CD1c-positive myeloid dendritic cell (primary cell): ENCODE measurements around the gene SHROOM3.
"Not testable (repeated sequence)": the region's sequence is repeated elsewhere in the genome, so short reads cannot be mapped to it uniquely, and the experiment has no call there.

Experiments used
- DNase-seq: peaks from one replicate; pipeline ENCODE4 v3.0.0-alpha.2; 2016; ENCODE audit errors: extremely low spot score

The SHROOM3 gene

DNA sequence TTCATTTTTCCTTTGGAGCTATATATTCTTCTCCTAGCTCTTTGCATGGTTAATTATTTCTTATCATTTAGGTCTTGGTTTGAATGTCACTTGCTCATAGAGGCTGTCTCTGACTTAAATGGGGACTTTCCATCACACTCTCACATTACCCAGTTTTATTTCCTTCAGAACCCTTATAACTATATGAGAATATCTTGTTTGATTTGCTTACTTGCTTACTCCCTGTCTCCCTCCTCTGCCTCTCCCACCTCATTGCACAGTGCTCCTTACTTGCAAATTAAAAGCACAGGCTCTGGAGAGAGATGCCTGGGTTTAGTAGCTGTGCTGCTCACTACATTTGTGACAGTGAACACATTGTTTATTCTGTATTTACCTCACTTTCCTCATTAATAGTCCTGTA, 288.3 kb downstream of the SHROOM3 start:
- DNase-seq, result no peak

DNA sequence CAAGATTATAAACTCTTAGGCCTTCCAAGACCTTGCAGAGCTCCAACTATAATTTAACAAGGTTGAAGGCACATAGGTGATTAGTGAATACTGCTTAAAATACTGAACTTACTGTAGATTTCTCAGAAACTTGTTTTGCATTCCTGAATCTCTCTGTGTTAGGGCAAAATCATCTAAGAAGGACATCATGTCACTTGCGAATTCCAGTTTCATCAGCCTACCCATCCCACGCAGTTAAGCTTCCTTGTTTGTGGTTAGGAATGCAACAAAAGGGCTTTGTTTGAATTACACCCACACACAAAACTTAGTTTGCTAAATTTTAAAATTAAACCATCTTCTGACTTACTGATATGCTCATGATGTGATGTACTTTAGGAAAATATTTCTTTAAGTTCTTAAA, 288.9 kb downstream of the SHROOM3 start:
- peak; percentile 91 for DNase-seq

DNA sequence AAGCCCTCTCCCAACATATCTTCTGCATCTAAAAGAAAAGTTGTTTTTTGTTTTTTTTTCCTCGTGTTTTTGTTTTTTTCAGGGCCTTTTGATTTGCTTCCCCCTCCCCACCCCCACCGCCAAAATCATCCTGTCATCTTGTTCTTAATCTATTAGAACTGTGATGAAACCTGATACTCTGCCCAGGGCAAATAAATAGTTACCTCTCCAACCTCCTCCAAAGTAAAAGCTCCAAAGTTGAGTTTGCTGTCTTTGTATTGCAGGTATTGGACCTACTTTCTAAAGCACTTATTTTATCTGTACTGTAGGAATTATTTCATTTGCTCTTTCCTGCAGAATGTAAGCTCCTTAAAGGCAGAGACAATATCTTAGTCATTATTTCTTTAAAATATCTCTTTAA, 290.0 kb downstream of the SHROOM3 start:
- DNase-seq, result no peak

DNA sequence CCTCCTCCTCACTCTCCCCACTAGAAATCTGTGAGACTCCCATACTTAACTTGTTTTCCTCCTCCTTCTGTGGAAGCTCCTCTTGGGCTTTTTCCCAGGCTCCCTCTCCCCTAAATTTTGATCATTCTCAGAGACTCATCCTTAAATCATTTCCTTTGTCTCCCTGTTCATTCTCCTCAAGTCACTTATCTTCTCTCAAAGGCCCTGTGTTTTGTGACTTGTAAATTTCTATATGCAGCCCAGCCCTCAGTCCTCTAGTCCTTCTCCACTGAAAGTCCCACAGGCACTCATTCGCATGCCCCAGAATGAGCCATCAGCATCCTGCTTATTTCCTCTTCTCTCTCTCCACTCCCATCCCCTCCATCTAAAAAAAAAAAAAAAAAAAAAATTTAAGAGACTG, 291.1 kb downstream of the SHROOM3 start:
- no peak for DNase-seq

DNA sequence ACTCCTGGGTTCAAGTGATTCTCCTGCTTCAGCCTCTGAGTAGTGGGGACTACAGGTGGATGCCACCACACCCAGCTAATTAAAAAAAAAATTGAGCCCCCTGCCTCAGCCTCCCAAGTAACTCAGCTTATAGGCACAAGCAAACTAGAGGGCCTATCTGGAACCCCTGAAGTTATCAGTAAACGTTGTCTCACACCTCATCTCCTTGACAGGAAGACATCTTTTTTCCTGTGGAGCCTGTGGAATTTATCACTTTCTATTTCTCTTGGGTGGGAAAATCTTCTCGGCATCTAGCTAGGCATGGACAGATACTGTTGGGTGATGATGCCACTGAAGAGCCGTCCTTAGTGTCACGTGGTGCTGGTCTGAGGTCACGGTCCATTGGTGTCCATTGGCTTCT, 291.6 kb downstream of the SHROOM3 start:
- DNase-seq, result no peak

DNA sequence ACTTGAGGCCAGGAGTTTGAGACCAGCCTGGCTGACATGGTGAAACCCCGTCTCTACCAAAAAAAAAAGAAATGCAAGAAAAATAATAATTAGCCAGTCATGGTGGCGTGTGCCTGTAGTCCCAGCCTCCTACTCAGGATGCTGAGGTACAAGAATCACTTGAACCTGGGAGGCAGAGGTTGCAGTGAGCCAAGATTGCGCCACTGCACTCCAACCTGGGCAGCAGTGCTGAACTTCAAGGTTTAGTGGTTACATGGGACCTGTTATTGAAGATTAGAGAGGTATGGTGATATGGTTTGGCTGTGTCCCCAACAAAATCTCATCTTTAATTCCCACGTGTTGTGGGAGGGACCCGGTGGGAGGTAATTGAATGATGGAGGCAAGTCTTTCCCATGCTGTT, 292.9 kb downstream of the SHROOM3 start:
- DNase-seq, result not testable (repeated sequence)

DNA sequence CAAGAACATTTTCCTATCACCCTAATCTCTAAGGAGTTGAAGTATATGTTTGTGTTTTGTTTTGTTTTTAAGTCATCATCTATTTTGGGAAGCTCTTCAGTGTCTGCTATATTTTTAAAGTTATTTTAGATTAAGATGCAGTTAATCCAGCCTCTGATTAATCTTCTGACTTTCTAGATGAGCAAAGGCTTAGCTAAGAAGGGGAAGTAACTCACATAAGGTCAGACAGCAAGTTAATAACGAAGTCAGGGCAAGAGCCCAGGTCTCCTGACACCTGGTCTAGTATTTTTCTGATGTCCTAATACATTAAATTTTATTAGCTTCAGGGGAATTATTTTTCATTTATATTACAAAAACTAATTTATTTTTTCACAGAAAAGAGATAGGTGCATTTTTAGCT, 294.4 kb downstream of the SHROOM3 start:
- DNase-seq, result peak; percentile 24

DNA sequence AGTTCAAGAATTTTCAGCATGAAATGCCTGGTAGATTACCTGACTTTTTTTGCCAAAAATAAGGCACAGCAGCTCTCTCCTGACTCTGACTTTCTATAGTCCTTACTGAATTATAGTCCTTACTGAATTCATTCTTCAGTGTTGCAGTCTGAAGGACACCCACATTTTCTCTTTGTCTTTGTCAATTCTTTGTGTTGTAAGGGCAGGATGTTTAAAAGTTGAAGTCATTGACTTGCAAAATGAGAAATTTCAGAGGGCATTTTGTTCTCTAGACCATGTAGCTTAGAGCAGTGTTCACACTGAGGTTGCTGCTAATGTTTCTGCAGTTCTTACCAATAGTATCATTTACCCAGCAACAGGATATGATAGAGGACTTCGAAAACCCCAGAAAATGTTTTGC, 295.0 kb downstream of the SHROOM3 start:
- no peak for DNase-seq

DNA sequence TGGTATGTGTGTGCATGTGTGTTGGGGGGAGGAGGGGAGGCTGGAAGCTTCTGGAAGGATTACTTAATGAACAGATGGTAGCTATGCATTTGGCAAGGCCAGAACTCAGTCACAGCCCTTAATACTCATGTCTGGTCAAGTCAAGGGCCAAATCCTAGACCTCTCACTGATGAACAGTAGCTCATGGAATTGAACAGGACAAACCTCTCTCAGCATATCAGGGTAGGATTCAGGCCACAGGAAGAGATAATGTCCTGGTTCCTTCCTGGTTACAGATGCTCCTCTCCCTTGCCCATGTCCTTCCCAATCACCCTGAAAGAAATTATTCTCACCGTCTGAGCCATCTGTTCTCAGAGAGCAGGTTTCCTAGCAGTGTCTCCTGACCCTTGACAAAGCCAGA, 297.2 kb downstream of the SHROOM3 start:
- DNase-seq, result no peak

DNA sequence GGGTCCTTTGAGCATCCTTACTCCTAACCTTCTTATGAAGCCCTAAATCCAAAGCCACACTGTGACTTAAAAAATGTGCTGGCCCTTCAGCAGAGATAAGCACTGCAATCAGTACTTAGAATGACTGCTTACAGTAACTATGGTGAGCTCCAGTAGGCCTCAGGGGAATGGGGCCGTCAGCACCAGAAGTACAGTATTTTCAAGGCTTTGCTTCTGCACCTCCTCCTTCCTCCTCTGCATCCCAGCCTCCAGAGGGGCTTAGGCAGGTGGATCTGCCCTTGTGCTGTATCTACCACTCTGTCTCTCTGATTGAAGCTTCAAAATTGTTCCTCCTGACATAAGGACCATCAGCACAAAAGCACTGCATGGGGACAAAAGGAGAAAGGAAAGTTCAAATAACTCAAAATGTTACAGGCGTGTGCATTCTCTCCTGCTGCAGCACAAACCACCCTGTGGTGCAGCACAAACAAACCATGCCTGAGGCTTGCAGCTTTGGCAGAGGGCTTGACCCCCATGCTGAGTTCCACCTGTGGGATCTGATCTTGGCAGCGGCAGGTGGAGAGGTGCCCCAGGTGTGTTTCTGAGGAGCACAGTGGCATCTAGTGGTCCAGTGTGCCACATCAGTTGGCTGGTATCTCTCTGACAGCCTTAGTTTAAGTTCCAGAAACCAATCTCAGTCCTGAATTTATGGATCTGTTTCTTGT, 298.2 kb downstream of the SHROOM3 start:
- DNase-seq, result no peak

DNA sequence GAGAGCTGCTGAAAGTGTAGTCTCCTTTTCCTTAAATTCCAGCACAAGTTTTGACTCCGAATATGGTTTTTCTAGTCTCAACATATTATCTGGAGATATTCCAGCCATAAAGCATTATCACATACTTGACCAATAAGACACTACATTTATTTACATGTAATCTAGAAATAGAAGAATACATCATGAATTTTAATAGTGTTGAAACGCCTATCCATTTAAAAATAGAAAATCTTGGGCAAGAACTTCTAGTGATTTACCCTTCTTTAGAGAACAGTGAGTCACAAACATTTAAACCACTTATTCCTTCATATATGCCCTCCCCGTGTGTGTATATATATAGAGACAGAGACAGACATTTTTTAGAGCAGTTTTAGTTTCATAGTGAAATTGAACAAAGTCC, 301.4 kb downstream of the SHROOM3 start:
- DNase-seq, result no peak

DNA sequence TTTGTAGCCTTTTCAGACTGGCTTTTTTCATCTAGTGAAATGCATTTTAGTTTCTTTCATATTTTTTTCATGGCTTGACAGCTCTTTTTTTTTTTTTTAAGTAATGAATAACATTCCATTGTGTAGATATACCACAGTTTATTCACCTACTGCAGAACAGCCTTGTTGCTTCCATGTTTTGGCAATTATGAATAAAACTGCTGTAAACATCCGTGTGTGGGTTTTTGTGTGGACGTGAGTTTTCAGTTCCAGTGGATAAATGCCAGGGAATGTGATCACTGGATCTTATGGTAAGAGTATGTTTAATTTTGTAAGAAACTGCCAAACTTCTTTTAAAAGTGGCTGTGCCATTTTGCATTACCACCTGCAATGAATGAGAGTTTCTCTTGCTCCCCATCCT, 302.2 kb downstream of the SHROOM3 start:
- no peak for DNase-seq

DNA sequence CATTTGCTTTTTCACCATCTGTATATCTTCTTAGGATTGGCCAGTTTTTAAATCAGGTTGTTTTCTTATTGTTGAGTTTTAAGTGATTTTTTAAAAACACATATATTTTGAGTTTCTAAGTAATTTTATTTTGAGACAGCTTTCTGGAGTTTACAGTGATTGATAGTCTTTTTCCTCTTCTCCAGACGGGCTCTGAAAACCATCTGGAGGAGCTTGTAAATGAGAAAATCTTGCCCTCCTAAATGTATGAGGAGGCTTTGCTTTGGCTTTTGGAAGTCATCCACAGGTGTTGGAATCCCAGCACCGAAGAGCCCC, 302.7 kb downstream of the SHROOM3 start:
- no peak for DNase-seq

DNA sequence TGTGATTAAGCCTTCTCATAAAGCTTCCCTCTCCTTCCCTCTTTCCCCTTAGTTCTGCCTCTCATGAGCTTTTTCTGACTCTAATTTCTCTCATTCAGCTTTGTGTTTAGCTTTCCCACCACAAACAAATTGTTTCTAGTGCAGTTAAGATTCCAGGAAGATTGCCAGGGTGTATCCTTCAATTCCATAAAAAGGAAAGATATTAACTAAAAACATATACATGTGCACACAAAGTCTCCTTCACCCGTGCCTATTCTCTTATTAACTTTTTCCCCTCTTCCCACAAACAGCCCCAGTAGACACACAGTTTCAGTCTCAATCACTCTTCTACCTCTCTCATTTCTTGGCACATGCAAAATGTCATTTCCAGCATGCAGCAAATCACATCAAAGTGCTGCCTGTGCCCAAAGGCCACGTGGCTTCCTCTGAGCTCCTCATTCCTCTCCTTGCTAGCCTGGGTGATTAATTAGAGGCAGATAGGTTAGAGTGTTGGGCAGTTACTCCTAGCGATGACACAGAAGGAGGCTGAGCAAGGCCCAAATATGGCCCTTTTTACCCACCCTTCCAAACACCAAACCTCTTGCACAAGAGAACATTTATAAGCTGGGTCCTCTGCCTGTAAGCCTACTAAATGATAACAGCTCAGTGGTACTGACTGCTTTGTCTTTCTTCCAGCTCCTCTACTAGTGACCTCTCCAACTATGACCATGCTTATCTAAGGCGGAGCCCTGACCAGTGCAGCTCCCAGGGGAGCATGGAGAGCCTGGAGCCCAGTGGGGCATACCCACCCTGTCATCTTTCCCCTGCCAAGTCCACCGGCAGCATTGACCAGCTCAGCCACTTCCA, 303.3 kb downstream of the SHROOM3 start:
- DNase-seq, result no peak

DNA sequence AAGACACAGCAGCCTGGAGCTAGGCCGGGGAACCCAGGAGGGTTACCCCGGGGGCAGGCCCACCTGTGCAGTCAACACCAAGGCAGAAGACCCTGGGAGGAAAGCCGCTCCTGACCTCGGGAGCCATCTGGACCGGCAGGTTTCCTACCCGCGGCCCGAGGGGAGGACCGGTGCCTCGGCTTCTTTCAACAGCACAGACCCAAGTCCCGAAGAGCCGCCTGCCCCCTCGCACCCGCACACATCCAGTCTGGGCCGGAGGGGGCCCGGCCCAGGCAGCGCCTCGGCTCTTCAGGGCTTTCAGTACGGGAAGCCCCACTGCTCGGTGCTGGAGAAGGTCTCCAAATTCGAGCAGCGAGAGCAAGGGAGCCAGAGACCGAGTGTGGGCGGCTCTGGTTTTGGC, 305.2 kb downstream of the SHROOM3 start:
- no peak for DNase-seq

DNA sequence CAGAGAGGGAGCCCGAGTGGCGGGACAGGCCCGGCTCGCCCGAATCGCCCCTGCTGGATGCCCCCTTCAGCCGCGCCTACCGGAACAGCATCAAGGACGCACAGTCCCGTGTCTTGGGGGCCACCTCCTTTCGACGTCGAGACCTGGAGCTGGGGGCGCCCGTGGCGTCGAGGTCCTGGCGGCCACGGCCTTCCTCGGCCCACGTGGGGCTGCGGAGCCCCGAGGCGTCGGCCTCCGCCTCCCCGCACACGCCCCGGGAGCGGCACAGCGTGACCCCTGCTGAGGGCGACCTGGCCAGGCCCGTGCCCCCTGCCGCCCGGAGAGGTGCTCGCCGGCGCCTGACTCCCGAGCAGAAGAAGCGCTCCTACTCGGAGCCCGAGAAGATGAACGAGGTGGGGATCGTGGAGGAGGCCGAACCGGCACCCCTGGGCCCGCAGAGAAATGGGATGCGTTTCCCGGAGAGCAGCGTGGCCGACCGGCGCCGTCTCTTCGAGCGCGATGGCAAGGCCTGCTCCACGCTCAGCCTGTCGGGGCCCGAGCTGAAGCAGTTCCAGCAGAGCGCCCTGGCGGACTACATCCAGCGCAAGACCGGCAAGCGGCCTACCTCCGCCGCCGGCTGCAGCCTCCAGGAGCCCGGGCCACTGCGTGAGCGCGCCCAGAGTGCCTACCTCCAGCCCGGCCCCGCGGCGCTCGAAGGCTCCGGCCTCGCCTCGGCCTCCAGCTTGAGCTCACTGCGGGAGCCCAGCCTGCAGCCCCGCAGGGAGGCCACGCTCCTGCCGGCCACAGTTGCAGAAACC, 306.0 kb downstream of the SHROOM3 start:
- no peak for DNase-seq

DNA sequence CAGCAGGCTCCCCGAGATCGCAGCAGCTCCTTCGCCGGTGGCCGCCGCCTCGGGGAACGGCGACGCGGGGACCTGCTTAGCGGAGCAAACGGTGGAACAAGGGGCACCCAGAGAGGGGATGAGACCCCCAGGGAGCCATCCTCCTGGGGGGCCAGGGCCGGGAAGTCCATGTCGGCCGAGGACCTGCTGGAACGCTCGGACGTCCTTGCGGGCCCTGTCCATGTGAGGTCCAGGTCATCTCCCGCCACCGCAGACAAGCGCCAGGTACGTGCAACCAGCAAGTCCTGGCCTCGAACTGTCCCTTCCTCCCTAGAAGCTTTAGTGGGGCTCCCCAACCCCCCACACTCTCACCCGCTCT, 306.6 kb downstream of the SHROOM3 start:
- no peak for DNase-seq

DNA sequence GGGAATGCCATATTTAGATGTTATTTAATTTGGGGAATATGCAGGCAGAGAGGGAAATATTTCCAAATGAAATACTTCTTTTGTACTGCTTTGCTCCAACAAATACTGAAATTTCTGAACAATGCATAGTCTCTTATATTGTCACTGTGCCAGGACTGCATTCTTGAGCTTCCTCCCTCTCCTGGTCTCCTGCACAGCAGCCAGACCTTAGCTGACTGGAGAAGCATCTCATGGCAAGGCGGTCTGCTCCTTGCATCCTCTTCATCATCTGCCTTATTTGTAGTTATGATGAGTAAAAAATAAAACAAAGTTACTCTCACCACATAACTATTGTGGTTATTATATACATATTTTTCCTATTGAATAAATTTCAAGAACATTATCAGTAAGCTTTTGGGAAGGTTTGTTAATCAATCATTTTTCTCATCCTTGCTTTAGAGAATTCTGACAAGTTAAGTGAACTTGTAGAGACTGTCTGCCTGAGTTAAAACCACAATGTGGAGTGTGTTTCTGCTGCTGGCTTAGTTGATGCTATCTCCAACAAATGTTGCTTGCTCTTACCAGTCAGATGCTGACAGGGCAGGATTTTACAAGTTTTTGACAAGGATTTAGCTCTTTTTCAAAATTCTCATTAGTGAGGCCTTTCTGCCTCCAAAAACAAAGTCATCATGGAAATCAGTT, 309.4 kb downstream of the SHROOM3 start:
- no peak for DNase-seq

DNA sequence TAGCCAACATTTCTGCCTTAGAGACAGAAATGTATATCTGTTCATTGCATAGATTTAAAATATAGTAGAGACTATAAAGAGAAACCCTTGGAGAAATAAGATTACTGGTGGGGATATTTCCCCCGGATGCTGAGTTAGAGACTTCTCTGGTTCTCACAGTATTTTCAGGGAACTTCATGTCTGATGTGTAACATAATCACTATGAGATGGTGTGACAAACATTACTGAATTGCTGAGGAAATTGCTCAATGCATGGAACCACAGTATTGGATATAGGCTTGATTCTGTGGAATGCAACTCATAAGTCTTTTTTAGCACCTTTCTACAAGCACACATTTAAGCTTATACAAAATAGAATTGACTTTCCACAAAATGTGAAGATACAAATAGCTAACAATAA, 310.2 kb downstream of the SHROOM3 start:
- no peak for DNase-seq

DNA sequence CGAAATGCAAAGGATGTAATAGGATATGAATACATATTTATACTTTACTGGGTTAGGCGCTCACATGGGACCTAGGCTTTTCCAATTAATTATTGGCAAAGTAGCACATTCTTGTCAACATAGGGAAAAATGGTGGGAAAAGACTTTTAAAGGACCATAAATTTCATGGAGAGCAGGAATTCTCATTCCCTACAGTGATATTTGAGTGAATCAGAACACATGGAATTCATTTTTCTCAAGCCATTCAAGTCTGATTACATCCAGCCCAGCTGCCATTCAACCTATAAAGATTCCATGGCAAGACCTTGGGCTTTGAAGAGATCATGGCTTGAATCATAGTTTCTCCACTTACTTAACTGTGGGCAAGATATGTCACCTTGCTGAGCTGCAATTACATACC, 312.5 kb downstream of the SHROOM3 start:
- DNase-seq, result no peak

DNA sequence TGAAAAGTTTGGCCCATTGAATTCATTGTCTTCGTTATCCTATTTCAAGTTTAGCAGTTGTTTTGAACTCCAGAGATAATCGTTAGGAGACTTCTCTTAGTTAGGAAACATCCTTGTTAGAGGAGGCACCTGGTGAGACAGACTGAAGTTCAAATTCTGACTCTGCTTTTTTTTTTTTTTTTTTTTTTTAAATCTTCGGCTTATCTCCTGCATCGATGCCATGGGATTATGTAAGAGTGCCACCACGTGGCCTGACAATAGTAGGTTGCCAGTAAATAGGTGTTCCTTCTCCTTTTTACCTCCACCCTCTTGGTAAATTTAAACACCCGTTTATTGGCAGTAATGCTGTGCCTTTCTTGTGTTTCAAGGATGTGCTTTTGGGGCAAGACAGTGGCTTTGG, 313.6 kb downstream of the SHROOM3 start:
- peak; percentile 34 for DNase-seq

DNA sequence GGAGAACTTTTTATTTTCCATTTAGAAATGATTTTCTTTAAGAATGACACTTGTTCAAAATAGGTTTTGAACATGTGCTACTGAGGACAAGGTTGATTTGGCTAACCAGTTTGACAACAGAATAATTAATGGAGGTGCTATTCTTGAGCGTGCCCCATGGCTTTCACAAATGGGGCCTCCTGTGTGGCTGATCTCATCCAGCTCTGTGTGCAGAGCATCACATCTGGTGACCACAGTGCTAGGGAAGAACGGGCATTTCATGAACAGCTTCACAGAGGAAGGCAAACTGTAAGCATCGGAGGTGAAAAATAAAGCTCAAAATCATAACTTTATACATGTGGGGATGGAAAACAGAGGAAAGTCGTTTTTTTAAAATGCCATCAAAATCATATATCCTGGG, 314.3 kb downstream of the SHROOM3 start:
- no peak for DNase-seq
